GM18499 (cell line): Measurements from ENCODE around the gene WAPL.

Experiments used
- ATAC-seq: cut with Tn5 transposase; IDR thresholded peaks from one replicate; pipeline ENCODE4 v1.9.1; 2021; ENCODE audit warnings: moderate number of reproducible peaks; ENCODE audit not compliant: insufficient read depth, unreplicated experiment

The WAPL gene

DNA sequence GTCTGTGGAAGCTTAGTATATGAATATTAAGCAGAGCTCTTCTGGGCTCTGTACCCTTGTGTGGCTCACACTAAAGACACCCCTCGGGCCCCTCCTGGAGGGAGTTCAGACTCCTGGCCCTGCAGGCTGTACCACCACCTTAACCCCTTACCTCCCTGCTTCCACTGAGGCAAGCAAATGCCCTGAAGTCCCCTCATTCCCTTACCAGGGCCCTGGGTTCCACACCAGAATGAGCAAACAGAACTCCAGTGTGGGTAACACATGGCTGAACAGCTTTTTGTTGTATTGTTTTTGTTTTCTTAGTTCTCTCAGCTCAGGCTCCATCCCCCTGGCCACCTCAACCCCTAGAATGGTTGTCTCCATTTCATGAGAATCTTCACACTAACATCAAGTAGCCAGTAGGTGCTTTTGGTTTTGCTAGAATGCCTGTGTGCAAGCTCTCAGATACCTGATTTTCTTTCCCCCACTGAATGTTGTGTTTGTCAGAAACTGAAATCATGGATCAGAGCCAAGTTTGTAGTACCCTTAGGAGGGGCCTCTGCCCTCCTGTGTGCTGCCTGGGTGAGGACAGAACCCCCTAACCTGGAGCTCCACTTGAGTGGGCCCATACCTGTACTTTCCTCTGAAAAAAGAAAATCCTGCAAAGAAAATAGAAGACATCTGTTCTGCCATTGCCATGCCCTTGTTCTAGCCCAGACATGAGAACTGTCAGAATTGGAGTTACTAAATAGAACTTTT, 2.8 kb upstream of the WAPL start:
- no peak for ATAC-seq

- ATAC-seq = no peak
Measured at GRCh38 chr10:86523348-86523747, 1.8 kb upstream of the WAPL start.

DNA sequence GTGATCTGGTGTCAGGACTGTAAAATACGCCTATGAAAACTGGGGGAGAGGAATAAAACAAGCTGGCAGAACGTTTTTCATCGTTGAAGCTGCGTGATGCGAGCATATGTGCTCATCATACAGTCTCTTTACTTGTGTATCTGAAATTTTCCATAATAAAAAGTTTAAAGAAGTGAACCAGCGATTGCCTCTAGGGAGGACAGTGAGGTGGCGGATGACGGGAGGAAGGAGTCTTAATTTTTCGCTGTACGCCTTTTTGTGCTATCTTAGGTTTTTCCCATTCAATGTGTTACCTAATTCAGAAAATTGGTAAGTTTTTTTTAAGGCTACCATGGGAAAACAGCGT, 891 bp upstream of the WAPL start:
- no peak for ATAC-seq

- no peak for ATAC-seq
Measured at GRCh38 chr10:86520871-86521677, 518 bp downstream of the WAPL start.

GRCh38 chr10:86518781-86519180, 2.8 kb downstream of the WAPL start:
- ATAC-seq = no peak

DNA sequence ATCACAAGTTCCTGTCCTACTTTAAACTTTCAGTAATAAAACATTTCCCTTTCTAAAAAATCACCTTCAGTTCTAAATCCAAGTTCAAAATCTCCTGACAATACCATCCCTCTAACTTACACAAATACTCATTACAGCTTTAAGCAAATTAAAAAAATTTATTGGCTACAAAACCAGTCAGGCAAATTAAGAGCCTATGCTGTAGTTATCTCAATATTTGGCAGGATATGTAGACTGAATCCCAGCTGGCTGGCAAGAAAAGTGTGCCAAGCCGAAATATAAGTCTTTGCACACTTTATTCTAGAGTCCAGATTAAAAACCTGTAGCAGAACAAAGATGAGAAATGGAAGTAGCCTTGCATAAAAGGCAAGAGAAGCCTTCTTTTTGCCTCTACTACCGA, 9.5 kb downstream of the WAPL start:
- no peak for ATAC-seq

- ATAC-seq = no peak
Measured at GRCh38 chr10:86511027-86511865, 10.3 kb downstream of the WAPL start.

- ATAC-seq = no peak
Measured at GRCh38 chr10:86509145-86509544, 12.4 kb downstream of the WAPL start.

GRCh38 chr10:86508217-86508616, 13.4 kb downstream of the WAPL start:
- ATAC-seq = no peak

DNA sequence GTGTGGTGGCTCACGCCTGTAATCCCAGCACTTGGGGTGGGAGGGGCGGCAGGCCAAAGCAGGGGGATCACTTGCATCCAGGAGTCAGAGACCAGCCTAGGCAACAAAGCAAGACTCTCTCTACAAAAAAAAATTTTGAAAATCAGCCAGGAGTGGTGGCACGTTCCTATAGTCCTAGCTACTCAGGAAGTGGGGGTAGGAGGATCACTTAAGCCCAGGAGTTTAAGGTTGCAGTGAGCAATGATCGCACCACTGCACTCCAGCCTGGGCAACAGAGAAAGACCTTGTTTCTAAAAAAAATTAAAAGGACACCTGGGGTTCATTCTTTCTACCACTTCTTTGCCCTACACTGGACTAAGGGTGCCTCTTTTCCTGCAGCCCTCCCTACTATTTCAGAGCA, 15.1 kb downstream of the WAPL start:
- ATAC-seq = no peak

DNA sequence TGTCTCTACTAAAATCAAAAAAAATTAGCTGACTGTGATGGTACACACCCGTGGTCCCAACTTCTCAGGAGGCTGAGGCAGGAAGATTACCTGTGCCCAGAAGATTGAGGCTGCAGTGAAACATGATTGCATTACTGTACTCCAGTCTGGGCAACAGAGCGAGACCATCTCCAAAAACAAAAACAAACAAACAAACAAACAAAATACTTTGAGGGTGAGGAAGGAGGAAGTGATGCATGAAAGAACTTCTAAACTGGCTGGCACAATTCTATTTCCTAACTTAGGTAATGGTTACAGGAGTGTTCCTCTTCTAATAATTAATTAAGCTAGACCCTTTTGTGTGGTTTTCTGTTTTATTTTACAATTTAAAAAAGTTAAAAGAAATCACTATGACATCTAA, 15.5 kb downstream of the WAPL start:
- ATAC-seq = no peak

GRCh38 chr10:86504510-86504909, 17.1 kb downstream of the WAPL start:
- no peak for ATAC-seq

DNA sequence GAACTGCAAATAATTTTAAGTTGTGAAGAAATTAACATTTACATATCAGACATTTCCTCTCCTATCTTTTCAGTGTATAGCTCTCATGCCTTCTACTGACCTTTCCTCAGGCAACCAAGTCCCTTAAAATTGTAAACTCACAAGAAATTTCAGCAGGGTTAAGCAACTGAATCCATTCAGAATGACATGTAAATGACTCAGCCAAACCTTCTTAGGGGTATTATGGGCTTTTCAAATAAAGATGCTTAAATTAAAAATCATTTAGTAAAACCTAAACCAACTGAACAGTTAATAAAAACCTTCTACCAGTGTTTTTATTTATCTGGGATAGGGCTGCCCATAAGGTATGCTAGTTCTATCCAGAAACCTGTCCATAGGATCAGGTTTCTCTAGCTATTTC, 20.7 kb downstream of the WAPL start:
- no peak for ATAC-seq

GRCh38 chr10:86498598-86498997, 23.0 kb downstream of the WAPL start:
- ATAC-seq = no peak

- ATAC-seq = no peak
Measured at GRCh38 chr10:86497621-86498020, 24.0 kb downstream of the WAPL start.

- no peak for ATAC-seq
Measured at GRCh38 chr10:86489960-86490612, 31.5 kb downstream of the WAPL start.

DNA sequence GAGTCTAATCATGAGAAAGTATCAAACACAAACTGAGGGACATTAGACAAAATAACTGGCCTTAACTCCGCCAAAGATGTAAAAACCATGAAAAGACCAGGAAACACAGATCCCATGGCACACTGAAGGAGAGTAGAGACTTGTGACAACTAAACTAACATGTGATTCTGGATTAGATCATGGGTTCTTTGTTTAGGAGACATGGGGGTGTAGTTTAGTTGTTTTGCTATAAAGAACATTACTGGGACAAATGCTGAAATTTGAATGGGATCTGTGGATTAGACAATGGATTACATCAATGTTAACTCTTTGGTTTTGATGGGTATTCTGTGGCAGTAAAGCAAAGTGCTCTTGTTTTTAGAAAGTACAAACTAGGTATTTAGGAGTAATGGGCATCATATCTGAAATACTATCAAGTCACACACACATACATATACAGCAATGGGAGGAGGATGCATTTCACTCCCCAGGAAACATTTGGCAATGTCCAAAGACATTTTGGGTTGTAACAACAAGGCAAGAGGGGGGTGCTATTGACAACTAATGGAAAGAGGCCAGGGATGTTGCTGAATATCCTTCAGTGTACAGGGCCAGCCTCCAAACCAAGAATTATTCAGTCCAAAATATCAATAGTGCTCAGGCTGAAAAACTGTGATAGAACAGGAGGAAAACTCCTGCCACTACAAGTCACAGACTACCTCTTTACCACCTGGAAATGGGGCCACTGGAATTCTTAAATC, 32.4 kb downstream of the WAPL start:
- no peak for ATAC-seq

DNA sequence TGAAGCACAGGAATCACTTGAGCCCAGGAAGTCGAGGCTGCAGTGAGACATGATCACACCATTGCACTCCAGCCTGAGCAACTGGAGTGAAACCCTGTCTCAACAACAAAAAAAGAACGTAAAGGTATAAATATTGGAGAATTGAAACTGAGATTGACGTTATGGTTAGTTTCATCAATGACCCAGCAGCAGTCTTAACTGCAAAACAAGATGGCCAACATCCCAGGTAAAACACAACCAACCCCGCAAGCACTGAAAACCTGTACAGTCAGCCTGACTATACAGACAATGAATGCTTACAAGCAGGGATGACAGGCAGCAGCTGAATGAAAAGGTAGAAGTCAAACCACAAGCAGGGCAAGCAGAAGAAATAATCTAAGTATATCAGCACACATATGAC, 34.7 kb downstream of the WAPL start:
- no peak for ATAC-seq

DNA sequence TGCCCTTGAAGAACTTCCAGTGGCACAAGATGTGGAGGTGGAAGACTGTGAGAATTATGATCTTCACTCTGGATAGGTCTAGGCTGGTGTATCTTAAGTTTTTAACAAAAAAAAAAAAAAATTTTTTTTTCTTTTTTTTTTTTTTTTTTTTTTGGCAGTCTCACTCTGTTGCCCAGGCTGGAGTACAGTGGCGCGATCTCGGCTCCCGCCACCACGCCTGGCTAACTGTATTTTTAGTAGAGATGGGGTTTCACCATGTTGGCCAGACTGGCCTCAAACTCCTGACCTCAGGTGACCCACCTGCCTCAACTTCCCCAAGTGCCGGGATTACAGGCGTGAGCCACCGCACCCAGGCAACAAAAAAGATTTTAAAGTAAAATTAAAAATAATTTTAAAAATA, 37.9 kb downstream of the WAPL start:
- ATAC-seq = no peak

- no peak for ATAC-seq
Measured at GRCh38 chr10:86481761-86482160, 39.8 kb downstream of the WAPL start.
